Stimulated activated CD8-positive, alpha-beta memory T cell treated with anti-CD3 and anti-CD28 coated beads, Interleukin-4, amount 100 ng/mL, for 4 hours (primary cell): ENCODE data around the gene IFT122.

Experiments used
- DNase-seq, 2 donors: peaks; one replicate each; pipeline ENCODE4 v3.0.0-alpha.2; 2020; ENCODE audit warnings: low read depth in 2 of 2, low spot score in 1 of 2

The IFT122 gene

DNA sequence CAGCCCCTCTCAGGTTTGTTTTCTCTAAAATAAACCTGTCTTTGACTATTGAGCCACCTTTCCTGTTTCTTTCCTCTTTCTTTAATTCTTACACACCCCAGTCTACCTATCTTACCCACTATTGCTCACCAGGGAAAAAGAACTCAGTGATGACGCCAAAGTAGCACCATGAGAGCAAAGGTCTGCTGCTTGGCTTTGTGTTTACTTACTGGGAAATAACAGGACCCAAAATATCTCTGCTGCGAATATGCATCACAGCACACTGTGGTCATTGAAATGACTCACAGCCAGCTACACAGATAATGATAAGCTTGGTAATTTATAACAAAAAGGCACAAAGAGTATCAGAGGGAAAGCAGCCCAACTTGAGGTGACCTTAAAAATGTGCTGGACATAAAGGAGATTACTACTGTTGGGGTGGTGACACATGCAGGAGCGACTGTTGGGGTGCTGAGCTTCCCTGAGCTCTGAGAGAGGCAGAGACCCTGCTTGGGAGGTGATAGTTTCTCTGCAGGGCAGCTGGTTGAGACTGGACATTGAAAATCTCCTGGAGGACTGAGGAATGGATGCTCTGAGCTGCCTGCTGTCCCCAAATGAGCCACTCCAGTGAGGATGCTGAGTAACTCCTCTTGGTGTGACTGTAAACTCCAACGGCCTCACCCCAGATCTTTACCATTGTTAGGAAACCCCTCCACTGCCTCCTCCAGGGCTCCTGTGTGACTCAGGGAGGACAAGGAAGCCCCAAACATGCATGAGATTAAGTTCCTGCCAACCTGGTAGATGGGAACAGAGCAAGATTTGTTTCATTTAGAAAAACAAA, 26.1 kb upstream of the IFT122 start:
- no peak for DNase-seq

DNA sequence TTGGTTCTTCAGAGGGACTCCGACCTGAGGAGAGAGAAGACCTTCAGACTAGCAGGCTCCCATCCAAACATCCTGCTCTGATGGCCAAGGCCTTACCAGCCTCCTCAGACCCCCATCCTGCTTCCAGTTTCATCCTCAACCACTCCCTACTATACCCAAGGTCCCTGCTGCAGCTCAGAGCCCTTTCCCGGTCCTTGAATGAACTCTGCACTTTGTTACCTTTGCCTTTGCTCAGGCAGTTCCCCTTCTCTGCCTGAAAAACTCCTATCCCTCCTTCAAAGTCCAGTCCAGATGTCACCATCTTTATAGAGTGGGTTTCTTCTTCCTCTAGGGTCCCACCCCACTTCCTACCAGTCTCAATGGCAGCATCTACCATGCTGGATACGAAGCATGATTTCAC, 24.6 kb upstream of the IFT122 start:
- DNase-seq, result no peak

DNA sequence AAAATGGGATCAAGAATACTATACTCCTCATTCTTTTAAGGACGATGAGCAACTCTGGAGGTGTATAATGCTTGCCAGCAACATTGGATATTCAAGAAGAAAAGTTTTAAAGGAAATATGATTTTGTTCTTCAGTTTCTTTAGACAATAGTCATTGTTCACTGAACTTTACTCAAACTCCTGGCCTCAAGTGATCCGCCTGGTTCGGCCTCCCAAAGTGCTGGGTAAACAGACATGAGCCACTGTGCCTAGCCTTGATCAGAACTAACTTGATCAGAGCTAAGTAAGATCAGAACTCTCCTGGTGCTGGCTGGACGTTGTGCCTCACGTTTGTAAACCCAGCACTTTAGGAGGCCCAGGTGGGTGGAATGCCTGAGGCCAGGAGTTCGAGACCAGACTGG, 24.2 kb upstream of the IFT122 start:
- no peak for DNase-seq

DNA sequence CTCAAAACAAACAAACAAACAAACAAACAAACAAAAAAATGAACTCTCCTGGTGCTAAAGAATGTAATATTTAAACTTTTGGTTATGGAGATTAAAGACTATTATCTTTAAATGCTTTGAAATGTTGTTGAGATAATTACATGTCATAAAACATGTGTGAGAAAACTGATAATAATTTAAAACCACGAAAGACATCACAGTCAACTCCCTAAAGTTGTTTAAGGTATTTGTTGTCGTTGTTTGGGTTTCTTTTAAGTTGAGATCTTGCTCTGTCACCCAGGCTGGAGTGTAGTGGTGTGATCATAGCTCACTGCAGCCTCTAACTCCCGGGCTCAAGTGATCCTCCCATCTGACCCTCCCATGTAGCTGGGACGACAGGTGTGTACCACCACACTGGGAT, 23.6 kb upstream of the IFT122 start:
- DNase-seq, result no peak

DNA sequence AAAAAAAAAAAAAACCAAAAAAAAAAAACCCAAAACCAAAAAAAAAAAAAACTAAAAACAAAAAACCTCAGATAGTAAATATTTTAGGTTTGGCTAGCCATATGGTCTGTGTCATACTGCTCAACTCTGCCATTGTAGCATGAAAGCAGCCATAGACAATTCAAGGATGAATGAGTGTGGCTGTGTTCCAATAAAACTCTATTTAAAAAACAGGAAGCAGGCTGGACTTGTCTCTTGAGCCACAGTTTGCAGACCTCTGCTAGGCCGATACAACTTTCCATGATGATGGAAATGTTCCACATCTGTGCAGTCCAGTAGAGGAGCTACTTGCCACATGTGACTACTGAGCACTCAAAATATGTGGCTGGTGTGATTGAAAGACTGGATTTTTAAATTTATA, 22.7 kb upstream of the IFT122 start:
- no peak for DNase-seq

DNA sequence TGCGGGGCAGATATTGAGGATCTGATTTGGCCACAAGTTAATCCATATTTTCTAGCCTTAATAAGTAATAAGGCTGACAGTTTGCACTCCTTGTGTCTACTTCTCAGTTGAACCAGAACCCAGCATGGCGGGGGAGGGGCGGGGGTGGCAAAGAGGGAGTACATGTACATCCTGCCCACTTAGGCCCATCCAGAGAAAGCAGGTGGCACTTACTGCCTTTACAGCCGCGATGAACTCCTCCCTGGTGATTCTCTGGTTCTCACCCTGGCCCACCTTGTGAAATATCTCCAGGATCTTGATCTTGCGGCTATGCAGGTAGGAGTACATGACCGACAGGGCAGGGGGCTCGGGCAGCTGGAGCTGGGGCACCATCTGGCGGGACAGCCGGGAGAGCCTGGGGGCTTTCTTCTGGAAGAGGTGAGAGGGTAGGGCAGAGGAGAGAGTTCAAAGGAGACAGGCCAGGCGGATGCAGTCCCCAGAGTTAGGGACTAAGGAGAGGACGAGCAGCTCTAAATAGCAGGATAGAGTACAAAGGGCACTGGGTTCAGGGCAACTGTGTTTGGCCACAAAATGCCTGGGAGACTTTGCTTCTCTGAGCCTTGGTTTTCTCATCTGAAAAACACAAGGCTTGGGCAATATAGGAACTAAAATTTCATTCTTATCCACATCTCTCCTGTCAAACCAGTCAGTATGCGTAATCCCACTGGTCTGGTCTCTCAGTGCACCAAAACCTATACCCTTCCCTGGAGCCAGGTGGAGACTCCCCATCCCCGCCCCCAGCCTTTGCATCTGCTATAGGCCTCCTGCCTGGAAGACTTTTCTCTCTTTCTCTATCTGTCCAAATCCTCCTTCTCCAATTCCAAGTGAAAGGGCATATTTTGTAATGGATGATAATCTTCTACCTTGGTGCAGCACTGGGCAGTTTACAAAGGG, 21.7 kb upstream of the IFT122 start:
- DNase-seq, result no peak

DNA sequence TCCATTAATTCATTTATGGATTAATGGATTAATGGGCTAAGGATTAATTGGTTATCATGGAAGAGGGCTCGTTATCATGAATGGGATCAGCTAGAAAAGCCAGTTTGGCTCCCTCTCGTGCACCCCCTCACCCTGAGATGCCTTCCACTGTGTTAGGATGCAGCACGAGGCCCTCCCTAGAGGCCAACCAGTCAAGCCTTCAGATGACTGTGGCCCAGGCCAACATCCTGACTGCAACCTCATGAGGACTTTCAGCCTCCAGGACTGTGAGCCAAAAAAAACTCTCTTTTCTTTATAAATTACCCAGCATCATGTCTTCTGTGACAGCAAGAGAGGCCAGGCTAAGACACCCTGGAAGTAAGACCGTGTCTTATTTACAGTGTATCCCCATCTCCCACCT, 20.5 kb upstream of the IFT122 start:
- DNase-seq, result no peak

DNA sequence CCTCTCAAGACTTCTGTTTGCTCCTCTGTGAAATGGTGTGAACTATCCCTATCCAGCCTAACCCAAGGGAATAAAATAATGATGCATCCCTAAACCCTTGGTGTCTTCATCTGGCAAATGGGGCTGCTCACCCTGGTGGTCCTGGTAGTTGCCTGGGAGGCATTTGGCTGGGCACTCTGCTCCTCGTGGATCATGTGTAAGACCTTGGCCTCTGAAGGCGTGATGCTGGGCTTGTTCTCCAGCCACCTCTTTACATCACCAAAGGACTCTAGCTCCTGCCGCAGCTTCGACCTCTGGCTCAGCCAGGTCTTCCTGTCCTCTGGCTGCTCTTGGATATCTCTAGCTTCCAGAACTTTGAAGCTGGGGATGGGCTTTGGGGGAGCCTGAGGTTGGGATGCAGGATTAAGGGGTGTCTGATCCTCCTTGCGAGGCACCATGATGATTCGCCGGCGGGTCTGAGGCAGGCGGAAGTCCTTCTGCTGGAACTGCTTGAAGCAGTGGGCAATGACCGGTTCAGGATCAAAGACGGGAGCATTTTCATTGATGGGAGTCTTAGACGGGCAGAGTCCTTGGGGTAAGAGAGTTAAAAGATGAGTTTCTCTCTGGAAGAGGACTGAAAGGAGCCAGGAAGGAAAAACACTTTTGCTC, 18.7 kb upstream of the IFT122 start:
- no peak for DNase-seq

DNA sequence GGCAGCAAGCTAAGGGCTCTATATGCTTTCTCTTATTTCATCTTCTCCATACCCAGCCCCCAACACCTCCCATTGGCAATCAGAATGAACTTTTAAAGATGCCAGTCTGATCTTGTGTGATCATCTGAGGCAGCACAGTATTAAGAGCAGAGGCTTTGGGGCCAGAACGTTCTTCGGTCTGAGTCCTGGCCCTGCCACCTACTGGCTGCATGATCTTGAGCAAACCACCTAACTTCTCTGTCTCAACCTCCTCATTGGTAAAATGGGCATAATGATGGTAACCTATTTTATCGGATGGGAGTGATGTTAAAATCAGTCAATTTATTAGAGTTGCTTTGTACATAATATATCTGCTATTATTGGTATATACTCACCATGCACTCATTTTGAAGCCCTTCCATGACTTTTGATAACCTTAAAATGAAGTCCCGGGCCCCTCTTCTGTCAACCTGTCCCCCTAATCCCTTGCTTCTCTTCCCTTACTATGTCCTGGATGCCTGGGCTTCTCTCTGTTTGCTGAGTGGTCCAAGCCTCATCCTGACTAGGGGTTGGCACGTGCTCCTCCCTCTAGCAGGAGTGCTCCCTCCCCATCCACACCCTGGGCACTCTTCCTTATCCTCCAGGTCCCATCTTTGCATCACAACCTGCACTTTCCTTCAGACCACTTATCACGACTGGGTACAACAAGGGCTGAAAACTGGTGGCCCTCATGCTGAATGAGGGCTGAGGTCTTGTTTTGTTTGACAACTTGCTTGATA, 17.9 kb upstream of the IFT122 start:
- no peak for DNase-seq

DNA sequence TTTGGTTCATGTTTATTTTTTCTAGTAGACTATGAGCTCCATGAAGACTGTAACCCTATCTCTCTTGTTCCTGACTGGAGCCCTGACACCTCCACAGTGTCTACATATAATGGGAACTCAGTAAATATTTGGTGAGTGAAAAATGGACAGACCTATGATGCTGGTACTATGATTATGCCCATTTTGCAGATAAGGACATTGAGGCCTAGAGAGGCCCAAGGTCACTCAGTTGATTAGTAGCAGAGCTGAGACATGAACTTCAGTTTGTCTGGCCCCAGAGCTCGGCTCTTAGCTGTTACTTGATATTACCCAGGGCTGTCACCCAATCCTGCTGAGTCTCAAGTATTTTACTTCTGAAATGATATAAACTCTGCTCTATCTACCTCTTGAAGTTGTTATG, 17.1 kb upstream of the IFT122 start:
- no peak for DNase-seq

DNA sequence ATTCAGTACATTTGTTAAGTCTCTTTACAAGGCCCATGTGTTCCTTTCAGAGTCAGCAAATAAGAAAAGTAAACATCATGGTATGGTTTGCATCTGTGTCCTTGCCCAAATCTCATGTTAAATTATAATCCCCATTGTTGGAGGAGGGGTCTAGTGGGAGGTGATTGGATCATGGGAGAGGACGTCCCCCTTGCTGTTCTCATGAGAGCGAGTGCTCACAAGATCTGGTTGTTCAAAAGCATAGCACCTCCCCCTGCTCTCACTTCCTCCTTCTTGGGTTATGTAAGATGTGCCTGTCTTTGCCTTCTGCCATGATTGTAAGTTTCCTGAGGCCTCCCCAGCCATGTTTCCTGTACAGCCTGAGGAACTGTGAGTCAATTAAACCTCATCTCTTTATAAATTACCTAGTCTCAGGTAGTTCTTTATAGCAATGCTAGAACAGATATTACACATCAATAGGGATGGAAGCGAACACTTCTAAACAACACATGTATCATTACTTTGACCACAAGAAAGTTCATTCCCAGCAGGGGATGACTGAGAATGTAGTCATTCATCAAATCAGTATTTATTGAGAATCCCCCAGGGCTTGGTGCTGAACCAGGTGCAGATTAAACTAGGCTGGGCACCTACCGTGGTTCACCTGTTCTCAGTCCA, 15.7 kb upstream of the IFT122 start:
- DNase-seq, result no peak

DNA sequence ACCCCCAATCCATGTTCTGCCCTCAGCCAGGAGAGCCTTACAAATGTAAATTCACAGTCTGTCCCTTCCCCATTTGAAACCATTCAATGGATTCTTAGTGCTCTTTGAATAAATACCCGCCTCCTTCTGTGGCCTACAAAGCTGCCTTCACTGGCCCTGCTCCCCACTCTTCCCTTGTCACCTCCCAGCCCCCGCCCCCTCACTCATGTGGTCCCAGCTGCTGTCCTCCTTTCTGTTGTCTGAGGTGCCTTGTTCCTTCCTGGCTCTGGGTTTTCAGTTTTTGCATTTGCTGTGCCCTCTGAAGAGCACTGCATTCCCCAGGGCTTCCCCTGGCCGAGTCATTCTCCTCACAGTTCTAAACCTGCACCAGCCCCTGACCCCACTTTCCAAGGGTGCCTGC, 14.8 kb upstream of the IFT122 start:
- no peak for DNase-seq

DNA sequence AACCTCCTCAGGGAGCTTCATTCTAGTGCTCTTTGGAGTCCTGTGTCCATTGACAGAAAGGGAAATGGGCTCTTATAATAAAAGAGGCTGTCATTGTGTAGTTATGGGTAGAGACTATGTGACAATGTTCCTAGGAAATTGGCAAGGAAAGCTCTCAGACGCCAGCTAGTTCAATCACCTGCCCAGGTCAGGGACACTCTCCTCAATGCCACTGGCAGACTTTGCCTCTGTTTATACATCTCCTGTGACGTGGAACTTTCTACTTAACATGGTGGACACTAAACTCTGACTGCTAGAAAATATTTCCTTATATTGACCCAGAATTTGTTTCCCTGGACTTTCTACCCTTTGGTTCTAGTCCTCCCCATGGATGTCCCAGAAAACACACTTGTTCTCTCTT, 14.4 kb upstream of the IFT122 start:
- no peak for DNase-seq

DNA sequence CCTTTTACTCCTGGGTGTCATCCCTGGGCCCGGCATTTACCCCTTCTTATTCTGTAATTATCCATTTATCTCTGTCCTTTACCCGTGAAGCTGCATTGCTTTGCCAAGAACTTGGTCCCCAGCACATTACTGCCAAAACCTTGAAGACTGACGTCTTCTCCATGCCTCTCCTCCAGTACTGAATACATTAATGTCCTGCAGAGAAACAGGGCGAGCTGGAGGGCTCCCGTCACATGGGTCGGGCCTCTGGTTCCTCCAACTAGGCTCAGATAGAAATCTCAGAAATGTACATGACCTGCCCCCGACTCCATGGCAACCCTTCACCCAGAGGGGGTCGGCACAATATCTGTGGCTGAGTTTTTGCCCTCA, 12.0 kb upstream of the IFT122 start:
- DNase-seq, result no peak

DNA sequence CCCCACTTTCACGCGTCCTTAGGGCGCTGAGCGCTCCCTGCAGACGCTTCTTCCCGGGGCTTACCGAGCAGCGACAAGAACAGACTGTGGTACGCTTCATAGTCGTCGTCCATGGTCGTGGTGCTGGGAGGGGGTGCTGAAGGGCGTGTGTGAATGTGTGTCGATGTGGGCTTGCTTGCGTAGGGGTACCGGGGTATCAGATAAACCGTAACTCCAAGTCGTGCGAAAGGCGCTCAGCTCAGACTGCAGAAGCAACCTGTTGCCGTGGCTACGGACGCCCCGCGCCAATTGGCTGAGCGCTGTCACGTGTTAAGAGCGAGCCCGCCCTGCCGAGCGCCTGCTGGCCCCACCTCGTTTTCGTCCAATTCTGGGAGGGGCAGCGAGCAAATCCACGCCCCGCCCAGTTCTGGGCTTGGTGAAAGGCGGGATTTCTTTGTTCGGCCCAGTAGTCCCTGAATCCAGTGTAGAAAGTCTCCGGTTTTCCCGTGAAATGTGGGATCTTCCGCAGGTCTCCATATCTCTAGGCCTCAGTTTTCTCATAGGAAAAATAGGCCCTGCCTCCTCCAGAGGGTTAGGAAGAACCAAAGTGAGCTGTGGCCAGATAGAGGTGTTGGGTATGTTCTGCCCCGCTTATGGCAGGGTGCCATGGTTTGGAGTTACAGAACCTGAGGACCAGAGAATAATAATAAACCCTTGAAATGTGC, 11.5 kb upstream of the IFT122 start, which contains the start of gene EFCAB12:
Gene EFCAB12 (minus strand): TSS at position 261 of the 704 bp plus-strand sequence. CDS start 148 bp downstream, at position 113.
- DNase-seq, result peak; percentile 68 to 75

DNA sequence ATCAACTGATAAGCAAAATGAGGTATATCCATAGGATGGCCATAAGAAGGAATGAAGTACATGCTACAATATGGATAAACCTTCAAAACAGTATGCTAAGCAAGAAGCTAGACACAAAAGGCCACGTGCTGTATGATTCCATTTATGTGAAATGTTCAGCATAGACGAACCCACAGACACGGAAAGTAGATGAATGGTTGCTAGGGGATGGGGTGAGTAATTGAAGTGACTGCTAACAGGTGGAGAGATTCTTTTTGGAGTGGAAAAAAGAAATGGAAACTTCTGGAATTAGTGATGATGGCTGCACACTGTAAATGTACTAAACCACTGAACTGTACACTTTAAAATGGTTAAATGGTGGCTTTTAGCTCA, 11.0 kb upstream of the IFT122 start:
- no peak for DNase-seq

DNA sequence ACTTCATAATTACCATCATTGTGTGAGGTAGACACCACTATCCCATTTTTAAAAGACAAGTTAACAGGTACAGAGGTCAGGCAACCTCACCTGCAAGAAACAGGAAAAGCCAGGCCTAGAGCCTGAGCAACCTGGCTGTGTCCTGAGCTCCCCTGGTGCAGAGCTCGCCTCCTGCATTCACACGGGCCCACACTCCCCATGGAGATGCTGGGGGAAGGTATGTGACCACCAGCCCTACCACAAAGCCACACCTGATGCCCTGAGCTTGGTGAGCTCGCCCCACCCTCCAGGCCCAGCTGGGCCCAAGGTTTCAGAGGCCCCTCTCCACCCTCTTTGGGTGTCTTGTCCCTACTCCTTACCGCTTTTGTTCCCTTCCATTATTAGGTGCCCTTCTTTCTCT, 10.4 kb upstream of the IFT122 start:
- no peak for DNase-seq

DNA sequence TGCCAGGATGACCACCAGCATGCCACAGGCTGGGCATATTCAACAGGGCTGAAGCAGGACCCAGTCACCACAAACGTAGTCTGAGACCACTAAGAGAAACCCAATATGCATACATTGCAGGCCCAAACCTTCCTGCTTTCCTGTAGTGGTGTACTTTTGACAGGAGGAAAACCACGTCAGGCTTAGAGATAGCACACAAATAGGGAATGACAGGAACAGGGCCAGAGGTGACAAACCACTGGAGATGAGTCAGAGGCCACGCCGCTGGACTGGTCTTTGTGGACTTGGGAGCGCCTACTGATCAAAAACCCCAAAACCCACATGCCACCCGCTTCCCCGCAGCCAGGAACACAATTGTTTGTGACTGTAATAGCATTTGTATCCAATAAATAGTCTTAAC, 8.0 kb upstream of the IFT122 start:
- no peak for DNase-seq

DNA sequence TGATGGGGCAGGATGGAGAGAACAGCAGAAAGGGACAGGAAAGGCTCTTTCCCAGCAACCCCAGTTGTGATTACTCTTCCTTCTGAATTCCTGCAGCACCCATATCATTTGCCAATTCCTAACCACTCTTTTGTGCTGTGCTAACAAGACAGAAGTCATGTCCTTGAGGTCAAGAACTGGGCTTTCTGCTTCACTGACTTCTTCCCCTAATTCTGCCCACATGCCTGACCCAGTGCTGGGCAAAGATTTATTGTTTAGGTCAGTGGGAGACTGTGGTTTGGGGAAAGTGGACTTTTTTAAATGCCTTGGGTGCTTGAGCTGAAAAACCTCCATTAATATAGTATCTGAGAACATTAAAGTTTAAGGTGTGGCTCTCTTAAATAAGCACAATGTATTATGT, 7.4 kb upstream of the IFT122 start:
- no peak for DNase-seq

DNA sequence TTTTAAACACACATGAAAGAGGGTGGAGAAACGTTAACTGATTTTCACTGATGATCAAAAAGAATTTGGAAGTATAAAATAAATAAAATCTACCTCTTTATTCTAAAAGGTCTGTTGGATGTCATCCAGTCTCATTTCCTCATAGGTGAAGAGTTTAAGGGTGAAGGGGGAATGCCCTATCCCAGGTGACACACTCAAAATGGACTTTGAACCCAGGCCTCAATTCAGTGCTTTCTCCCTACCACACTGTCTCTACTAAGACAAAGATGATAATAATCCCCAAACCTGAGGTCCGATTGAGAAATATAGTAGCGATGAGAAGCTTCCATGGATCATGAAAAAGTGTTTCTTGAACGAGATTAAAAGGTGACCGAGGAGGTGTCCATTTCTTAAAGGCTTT, 6.5 kb upstream of the IFT122 start:
- DNase-seq, result no peak
